Spinal cord (tissue), 10 donors: Measurements from ENCODE around the gene SKIC3. TPM values are rescaled to one million over a fixed set of nuclear protein-coding genes. Genes with fewer than 3 reads are reported as not detected.

ENCODE experiments used
- DNase-seq, 6 donors: peaks; one replicate each; pipeline versions ENCODE4 v3.0.0 to v3.0.0-alpha.2; 2013 to 2015; ENCODE audit warnings: low spot score in 6 of 6, low read depth in 4 of 6
- H3K27ac ChIP-seq: one replicate; pipeline ENCODE4 v1.5.1; 2013; ENCODE audit warnings: low read depth, low read length, control low read depth
- H3K27me3 ChIP-seq: one replicate; pipeline ENCODE4 v1.6.1; 2013; ENCODE audit warnings: low read length; ENCODE audit not compliant: control insufficient read depth, insufficient read depth
- H3K36me3 ChIP-seq: one replicate; pipeline ENCODE4 v1.6.1; 2013; ENCODE audit warnings: low read length; ENCODE audit not compliant: control insufficient read depth, insufficient read depth
- H3K4me1 ChIP-seq: one replicate; pipeline ENCODE4 v1.6.1; 2013; ENCODE audit warnings: low read length; ENCODE audit not compliant: control insufficient read depth, insufficient read depth
- H3K4me3 ChIP-seq: one replicate; pipeline ENCODE4 v1.5.1; 2013; ENCODE audit warnings: low read depth, low read length, control low read depth
- H3K9me3 ChIP-seq: one replicate; pipeline ENCODE4 v1.6.1; 2013; ENCODE audit warnings: low read length; ENCODE audit not compliant: control insufficient read depth, insufficient read depth
- WGBS: methylation state at CpG from one replicate; pipeline ENCODE4 v1.1.5; 2013; ENCODE audit warnings: missing lambda C conversion rate; ENCODE audit not compliant: insufficient coverage; 5-methylcytosine and 5-hydroxymethylcytosine counted together
- polyA plus RNA-seq, 2 donors: library from polyadenylated mRNA; unstranded; fragments of 120-200 nt; gene quantifications; one replicate each; pipeline ENCODE4 v1.2.1, GENCODE V29; 2013; ENCODE audit not compliant: insufficient read length in 2 of 2
- total RNA-seq, 2 donors: library from RNA; depleted of rRNA in 1 of 2; stranded (reverse); fragments of 120-200 nt in 1 of 2; fragments of >200 nt in 1 of 2; gene quantifications; one replicate each; pipeline versions ENCODE4 v1.2.3 to v1.2.4, GENCODE V29; 2013 to 2014
- donor health status: healthy.

SKIC3 gene
- total and polyA plus RNA-seq, 4 donors = 59.0 to 169 (median 79.0) TPM

DNA sequence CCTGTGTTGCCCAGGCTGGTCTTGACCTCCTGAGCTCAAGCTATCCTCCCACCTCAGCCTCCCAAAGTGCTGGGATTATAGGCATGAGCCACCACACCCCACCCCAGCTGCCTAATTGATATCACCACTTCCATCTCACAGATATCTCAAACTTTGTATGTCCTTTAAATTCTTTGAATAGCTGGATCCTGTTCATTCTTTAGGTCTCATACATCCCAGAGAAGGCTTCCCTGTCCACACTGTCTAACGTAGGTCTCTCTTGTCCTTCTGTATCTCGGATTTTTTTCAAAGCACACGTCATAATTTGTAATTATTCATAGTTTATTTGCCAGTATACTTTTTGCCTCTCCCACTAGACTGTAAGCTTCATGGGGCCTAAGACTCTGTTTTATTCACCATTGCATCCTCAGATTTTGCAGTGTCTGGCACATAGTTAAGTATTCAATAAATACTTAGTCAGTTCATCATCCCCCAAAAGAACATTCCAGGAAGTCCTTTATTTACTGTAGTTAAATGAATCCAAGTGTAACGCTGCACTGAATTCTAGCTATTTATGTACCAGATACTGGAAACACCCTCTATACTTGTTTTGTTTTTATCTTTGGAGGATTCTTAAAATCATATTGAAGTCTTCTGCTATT lies 10.6 kb upstream of the SKIC3 start:
- Histone ChIP-seq H3K27me3 (no peaks in the 10 kb centered on the region), H3K9me3 (no peaks in the 10 kb centered on the region), H3K4me3 (no peak overlapping the region), H3K4me1 (no peaks in the 10 kb centered on the region), H3K36me3 (no peaks in the 10 kb centered on the region), H3K27ac (no peak overlapping the region)
- DNase-seq = no peak
- WGBS = 100% methylated on average over 2 of the region's 4 CpGs

DNA sequence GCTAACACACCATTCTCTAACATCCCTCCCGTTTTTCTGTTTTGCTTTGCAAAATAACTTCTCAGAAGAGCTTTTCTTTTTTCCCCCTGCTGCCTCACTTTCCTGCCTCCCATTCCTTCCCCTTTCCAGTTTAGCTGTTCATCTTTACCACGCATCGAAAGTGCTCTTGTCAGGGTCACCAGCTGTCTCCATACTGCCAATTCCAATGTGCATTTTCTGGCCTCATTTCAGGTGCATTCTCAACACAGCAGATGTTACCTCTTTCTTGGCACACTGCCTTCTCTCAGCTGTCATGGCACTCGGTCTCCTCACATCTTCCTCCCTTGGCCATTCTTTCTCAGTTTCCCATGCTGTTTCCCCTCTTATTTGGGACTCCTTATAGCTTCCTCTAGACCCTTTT lies 9.7 kb upstream of the SKIC3 start:
- Histone ChIP-seq H3K27ac (no peak overlapping the region), H3K27me3 (no peaks in the 10 kb centered on the region), H3K4me3 (no peak overlapping the region), H3K4me1 (no peaks in the 10 kb centered on the region), H3K36me3 (no peaks in the 10 kb centered on the region), H3K9me3 (no peaks in the 10 kb centered on the region)
- DNase-seq = peak in 2 of 6 donors; percentile 44 to 66
- WGBS = 44% methylated on average over 4 of the region's 4 CpGs

DNA sequence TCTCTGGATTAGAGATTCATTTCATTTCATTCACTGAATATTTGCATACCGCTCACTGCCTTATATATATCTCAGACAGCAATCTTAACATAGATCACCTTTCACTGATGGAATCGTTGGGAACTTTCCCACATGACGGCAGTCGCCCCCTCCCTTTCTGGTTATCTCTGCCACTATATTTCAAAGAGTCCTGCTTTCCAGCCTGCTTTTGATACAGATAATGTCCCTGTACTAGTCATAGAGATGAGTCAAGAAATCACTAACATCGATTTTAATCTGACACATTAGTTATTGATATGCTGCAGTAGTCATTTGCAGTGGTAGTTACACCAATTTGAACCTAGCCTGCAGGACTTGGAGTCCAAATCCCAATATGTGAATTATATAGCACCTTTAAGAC lies 8.6 kb upstream of the SKIC3 start:
- no peak overlapping the region for H3K4me3 ChIP-seq
- DNase-seq = peak in 1 of 6 donors; percentile 5
- no peaks in the 10 kb centered on the region for H3K36me3 ChIP-seq
- H3K27me3 ChIP-seq = no peaks in the 10 kb centered on the region
- 100% methylated on average over 2 of the region's 5 CpGs for WGBS
- no peaks in the 10 kb centered on the region for H3K9me3 ChIP-seq
- no peak overlapping the region for H3K27ac ChIP-seq
- H3K4me1 ChIP-seq = no peaks in the 10 kb centered on the region

DNA sequence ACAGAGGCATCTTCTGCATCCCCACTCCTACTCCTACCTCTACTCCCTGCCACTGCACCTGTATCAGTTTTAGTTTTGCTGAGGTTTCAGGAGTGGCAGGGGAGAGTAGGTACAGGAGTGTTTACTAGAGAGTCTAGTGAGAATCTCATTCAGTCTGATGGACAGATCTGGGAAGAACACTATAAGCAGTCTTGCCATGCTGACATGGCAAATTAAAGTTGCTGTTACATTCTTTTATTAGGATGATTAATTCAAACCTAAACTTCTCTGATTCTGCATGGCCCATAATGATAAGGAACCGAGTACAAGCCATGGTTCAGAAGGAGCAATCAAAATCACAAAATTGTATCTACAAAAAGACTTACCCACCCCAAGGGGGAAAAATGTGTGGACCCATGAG lies 7.5 kb upstream of the SKIC3 start:
- Histone ChIP-seq H3K9me3 (no peaks in the 10 kb centered on the region), H3K27ac (no peak overlapping the region), H3K4me3 (no peak overlapping the region), H3K36me3 (no peaks in the 10 kb centered on the region), H3K4me1 (no peaks in the 10 kb centered on the region), H3K27me3 (no peaks in the 10 kb centered on the region)
- no CpG with 5 or more reads among the region's 1 CpG for WGBS
- no peak for DNase-seq

DNA sequence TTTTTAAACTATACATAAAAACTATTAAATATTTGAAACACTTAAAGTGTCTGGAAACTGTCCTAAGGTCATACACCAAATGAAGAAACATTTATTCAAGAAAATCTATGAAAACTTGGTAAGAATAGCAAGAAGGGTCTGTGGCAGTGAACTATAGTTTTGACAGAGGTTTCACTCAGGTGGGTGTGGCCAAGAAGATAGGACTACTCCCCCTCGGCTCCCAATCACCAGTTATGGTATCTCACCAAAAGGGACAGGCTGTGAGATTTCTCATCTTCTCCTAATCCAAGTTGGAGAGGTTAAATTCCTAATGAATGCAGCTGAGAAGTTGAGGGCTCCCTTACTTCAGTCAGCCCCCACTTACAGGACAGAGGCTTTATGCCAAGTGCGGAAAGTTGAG lies 3.1 kb upstream of the SKIC3 start:
- Histone ChIP-seq H3K4me1 (peaks cover 4% of the 10 kb centered on the region), H3K27ac (no peak overlapping the region), H3K27me3 (no peaks in the 10 kb centered on the region), H3K9me3 (no peaks in the 10 kb centered on the region), H3K36me3 (no peaks in the 10 kb centered on the region), H3K4me3 (no peak overlapping the region)
- DNase-seq = no peak
- WGBS = 83% methylated on average over 1 of the region's 2 CpGs

DNA sequence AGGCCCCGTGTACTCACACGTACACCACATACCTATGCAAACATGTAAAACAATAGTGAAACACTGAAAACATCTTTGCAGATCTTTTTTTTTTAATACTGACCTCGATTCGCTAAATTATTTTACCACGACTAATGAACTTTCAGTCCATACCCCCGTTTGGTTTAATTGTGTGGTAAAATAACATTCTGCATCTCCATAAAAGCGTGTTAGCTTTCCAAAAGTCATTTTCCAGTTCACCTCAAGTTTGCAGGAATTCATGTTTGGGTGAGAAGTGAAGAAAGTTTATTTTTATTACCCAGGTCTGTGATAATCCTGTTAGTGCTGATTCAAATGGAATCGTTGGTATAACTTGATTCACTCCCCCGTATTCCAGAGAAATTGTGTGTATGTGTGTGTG lies 776 bp upstream of the SKIC3 start:
- Histone ChIP-seq H3K36me3 (no peaks in the 10 kb centered on the region), H3K4me1 (peaks cover 4% of the 10 kb centered on the region), H3K9me3 (no peaks in the 10 kb centered on the region), H3K27ac (peak overlapping the region; percentile 74), H3K27me3 (no peaks in the 10 kb centered on the region), H3K4me3 (peak overlapping the region; percentile 91)
- DNase-seq = peak in 2 of 6 donors; percentile 4 to 9
- WGBS = no CpG with 5 or more reads among the region's 9 CpGs

DNA sequence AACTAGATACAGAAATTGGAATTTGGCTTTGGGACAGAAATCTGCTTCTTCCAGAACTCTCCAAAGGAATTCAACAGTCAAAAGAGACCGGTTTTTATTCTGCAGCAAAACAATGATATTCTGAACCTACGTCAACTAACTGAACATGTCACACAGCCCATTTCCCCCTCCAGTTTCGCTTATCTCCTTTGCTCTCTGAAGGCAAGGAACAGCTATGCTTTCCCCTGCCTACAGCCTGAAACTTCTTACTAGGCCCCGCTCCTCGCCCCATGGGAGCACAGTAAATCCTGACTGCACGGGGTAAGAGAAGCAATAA lies 488 bp downstream of the SKIC3 start:
- Histone ChIP-seq H3K9me3 (no peaks in the 10 kb centered on the region), H3K27me3 (no peaks in the 10 kb centered on the region), H3K36me3 (no peaks in the 10 kb centered on the region), H3K4me3 (peak overlapping the region; percentile 91), H3K4me1 (peaks cover 4% of the 10 kb centered on the region), H3K27ac (peak overlapping the region; percentile 74)
- 0% methylated on average over 4 of the region's 6 CpGs for WGBS
- no peak for DNase-seq

DNA sequence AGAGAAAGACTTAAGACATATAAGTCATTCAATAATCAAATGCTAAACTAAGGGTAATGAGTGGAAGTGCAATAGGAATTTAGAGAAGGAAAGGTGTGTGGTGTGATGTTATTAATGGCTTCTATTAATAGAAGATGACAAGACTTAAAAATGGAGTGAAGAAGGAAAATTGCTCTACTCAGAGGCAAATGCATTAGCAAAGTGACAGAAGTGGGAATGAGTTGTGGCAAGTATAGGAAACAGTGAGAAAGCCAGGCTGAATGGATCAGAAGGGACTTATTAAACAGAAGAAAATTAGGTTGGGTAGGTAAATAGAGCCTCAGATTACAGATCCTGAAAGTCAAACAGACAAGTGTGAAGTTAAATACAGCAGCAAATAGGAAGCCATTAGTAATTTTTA lies 5.7 kb downstream of the SKIC3 start:
- Histone ChIP-seq H3K4me3 (no peak overlapping the region), H3K4me1 (no peaks in the 10 kb centered on the region), H3K27me3 (no peaks in the 10 kb centered on the region), H3K27ac (no peak overlapping the region), H3K36me3 (peaks cover 11% of the 10 kb centered on the region), H3K9me3 (no peaks in the 10 kb centered on the region)
- no peak for DNase-seq

DNA sequence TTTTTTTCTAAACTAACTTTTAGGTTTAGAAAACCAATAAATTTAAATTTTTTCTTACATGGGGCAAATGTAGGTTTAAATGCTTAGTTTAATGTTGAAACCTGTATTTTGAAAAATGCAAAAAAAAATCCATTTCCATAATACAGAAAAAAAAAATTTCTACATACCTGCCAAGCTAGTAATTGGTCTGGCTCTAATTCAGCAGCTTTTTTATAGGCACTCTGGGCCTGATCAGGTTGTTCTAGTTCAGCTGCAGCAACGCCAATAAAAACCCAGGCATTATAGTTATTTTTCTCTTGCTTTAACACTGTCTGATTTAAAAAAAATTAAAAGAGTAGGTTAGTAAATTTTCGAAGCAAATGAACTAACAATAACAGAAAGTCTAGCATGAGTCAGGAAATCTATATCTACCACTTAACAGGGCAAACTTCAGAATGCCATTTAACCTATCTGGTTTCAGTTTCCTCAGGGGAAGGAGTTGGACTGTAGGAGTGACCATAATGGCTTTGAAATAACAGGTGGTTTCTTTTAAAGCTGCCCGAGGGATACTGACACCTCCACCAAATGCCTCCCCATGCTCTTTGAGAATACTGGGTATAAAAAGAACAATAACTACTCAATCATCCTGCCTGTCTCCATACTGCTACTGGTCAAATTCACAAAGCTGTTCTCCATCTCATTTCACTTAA lies 11.6 kb downstream of the SKIC3 start:
- Histone ChIP-seq H3K4me3 (no peak overlapping the region), H3K27ac (no peak overlapping the region), H3K36me3 (peaks cover 16% of the 10 kb centered on the region), H3K9me3 (no peaks in the 10 kb centered on the region), H3K4me1 (no peaks in the 10 kb centered on the region), H3K27me3 (no peaks in the 10 kb centered on the region)
- DNase-seq = peak in 1 of 6 donors; percentile 26
- WGBS = no CpG with 5 or more reads among the region's 3 CpGs

DNA sequence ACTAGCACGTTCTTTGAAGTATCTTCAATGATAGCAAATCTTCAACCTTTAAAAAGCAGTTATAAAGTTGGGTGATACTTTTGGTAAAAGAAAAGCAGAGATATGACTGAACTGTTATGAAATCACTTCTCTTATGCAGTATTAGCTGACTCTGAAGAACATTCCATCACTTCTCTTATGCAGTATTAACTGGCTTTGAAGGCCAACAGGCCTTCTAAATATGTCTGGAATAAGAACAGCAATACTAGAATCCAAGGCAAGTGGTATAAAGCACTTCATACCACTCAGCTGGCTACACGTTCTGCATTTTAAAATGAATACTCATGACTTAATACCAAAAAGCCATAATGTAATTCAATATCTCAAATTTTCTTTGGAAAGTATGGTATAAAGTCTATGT lies 17.3 kb downstream of the SKIC3 start:
- H3K4me3 ChIP-seq = no peak overlapping the region
- H3K36me3 ChIP-seq = peaks cover 6% of the 10 kb centered on the region
- H3K27me3 ChIP-seq = no peaks in the 10 kb centered on the region
- H3K9me3 ChIP-seq = no peaks in the 10 kb centered on the region
- no CpG with 5 or more reads among the region's 2 CpGs for WGBS
- no peak for DNase-seq
- no peaks in the 10 kb centered on the region for H3K4me1 ChIP-seq
- H3K27ac ChIP-seq = no peak overlapping the region
